Uterus (tissue), 2 donors: ENCODE data around the gene SLC4A11.

Source experiments
- POLR2A ChIP-seq, 2 donors: fragments of 450-650 bp; IDR thresholded peaks; one replicate each; pipeline ENCODE4 v1.6.1; 2016; ENCODE audit warnings: antibody characterized with exemption in 2 of 2, mild to moderate bottlenecking in 1 of 2, moderate library complexity in 1 of 2
- TF ChIP-seq, protein P1 (sequence below), 4 experiments: fragments of 200-600 bp in 2 of 4; fragments of 450-650 bp in 2 of 4; sonication (generic) in 2 of 4; IDR thresholded peaks; one replicate each; pipeline ENCODE4 v1.5.1; 2016 to 2019; ENCODE audit warnings: antibody characterized with exemption in 4 of 4, mild to moderate bottlenecking in 2 of 4, moderate library complexity in 1 of 4

DNA sequence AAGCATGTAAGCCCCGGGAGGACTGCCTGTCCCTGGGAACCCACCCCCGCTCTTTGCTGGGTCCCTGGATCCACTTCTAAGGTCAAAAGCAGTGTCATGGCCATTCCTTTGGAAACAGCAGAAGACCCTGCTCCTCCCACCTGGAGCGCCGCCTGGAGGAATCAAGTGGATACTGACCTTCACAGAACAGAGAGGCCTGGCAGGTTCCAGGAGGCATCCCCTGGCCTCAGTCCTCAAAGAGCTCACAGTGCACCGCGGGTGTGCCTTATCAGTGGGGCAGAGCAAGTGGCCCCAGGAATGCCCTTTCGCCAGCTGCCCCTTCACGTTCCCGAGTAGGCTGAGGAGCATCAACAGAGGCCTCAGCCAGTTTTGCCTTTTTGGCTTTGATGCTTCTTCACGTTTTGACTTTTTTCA lies 11.1 kb upstream of the SLC4A11 start:
- TF ChIP-seq, protein P1, sequence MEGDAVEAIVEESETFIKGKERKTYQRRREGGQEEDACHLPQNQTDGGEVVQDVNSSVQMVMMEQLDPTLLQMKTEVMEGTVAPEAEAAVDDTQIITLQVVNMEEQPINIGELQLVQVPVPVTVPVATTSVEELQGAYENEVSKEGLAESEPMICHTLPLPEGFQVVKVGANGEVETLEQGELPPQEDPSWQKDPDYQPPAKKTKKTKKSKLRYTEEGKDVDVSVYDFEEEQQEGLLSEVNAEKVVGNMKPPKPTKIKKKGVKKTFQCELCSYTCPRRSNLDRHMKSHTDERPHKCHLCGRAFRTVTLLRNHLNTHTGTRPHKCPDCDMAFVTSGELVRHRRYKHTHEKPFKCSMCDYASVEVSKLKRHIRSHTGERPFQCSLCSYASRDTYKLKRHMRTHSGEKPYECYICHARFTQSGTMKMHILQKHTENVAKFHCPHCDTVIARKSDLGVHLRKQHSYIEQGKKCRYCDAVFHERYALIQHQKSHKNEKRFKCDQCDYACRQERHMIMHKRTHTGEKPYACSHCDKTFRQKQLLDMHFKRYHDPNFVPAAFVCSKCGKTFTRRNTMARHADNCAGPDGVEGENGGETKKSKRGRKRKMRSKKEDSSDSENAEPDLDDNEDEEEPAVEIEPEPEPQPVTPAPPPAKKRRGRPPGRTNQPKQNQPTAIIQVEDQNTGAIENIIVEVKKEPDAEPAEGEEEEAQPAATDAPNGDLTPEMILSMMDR (IDR thresholded peaks at IDR 0.05) = no peak
- TF ChIP-seq POLR2A (IDR thresholded peaks at IDR 0.05) = no peak
